Stimulated activated naive B cell treated with anti-CD40 and anti-IgM and Interleukin-4, amounts not matched to agents 10 μg/mL and 1 μg/mL and 100 μg/mL, for 72 hours (primary cell): Measurements from ENCODE around the gene TMEM101.

ENCODE experiments used
- ATAC-seq, 2 donors: fragments of 150-1000 bp; cut with Tn5 transposase; replicated peaks; 2 replicates each; pipeline ENCODE4 v1.10.0; 2021; ENCODE audit warnings: moderate library complexity in 1 of 2
- DNase-seq: peaks from one replicate; pipeline ENCODE4 v3.0.0; 2021
- H3K27ac Mint-ChIP-seq: one replicate; pipeline ENCODE4 v1.8.0; 2022; ENCODE audit warnings: mild to moderate bottlenecking, mixed read lengths
- H3K27me3 Mint-ChIP-seq, 2 donors: one replicate each; pipeline ENCODE4 v1.8.0; 2022; ENCODE audit warnings: mixed read lengths in 2 of 2
- H3K36me3 Mint-ChIP-seq, 2 donors: one replicate each; pipeline ENCODE4 v1.8.0; 2022; ENCODE audit warnings: mixed read lengths in 2 of 2, mild to moderate bottlenecking in 1 of 2
- H3K4me1 Mint-ChIP-seq, 2 donors: one replicate each; pipeline ENCODE4 v1.8.0; 2022; ENCODE audit warnings: mixed read lengths in 2 of 2, mild to moderate bottlenecking in 1 of 2
- H3K4me3 Mint-ChIP-seq, 2 donors: one replicate each; pipeline ENCODE4 v1.8.0; 2022; ENCODE audit warnings: mild to moderate bottlenecking in 2 of 2, mixed read lengths in 2 of 2, moderate library complexity in 1 of 2
- H3K9me3 Mint-ChIP-seq, 2 donors: one replicate each; pipeline ENCODE4 v1.8.0; 2022; ENCODE audit warnings: mixed read lengths in 2 of 2, mild to moderate bottlenecking in 1 of 2

Gene TMEM101

GRCh38 chr17:44010966-44011647 is 3.7 kb downstream of the TMEM101 start:
- Mint-ChIP-seq H3K4me3 (no peak overlapping the region), H3K36me3 (peaks cover 18 to 21% of the 10 kb centered on the region in 2 donors), H3K27me3 (peaks cover 3 to 4% of the 10 kb centered on the region in 2 donors), H3K4me1 (peaks cover 33 to 53% of the 10 kb centered on the region in 2 donors), H3K27ac (no peak overlapping the region), H3K9me3 (no peaks in the 10 kb centered on the region)
- no peak for DNase-seq
- no peak for ATAC-seq

GRCh38 chr17:44008205-44008909 is 6.4 kb downstream of the TMEM101 start:
- Mint-ChIP-seq H3K4me1 (peaks cover 32 to 53% of the 10 kb centered on the region in 2 donors), H3K27me3 (peaks cover 18 to 20% of the 10 kb centered on the region in 2 donors), H3K4me3 (peak overlapping the region; percentile 74 to 86), H3K27ac (peak overlapping the region; percentile 1), H3K36me3 (peaks cover 15 to 17% of the 10 kb centered on the region in 2 donors), H3K9me3 (no peaks in the 10 kb centered on the region)
- ATAC-seq (no peak), DNase-seq (no peak)

- Mint-ChIP-seq H3K9me3 (no peaks in the 10 kb centered on the region), H3K36me3 (peaks cover 15 to 17% of the 10 kb centered on the region in 2 donors), H3K4me1 (peaks cover 32 to 48% of the 10 kb centered on the region in 2 donors), H3K27ac (peak overlapping the region; percentile 31), H3K27me3 (peaks cover 18 to 20% of the 10 kb centered on the region in 2 donors), H3K4me3 (peak overlapping the region; percentile 74 to 86)
- no peak for ATAC-seq
- no peak for DNase-seq
Observed at GRCh38 chr17:44007346-44008204, 7.2 kb downstream of the TMEM101 start.

- ATAC-seq = peak; percentile 85 to 90
- Mint-ChIP-seq H3K27ac (peak overlapping the region; percentile 94), H3K4me3 (peak overlapping the region; percentile 74 to 86), H3K9me3 (no peaks in the 10 kb centered on the region), H3K36me3 (peaks cover 15 to 17% of the 10 kb centered on the region in 2 donors), H3K4me1 (peaks cover 32 to 46% of the 10 kb centered on the region in 2 donors), H3K27me3 (peaks cover 20 to 26% of the 10 kb centered on the region in 2 donors)
- peak; percentile 81 for DNase-seq
Observed at GRCh38 chr17:44006598-44007345, 8.0 kb downstream of the TMEM101 start.

- Mint-ChIP-seq H3K27ac (peak overlapping the region; percentile 94), H3K4me3 (peak overlapping the region; percentile 74 to 86), H3K36me3 (peaks cover 11 to 12% of the 10 kb centered on the region in 2 donors), H3K4me1 (peaks cover 28 to 44% of the 10 kb centered on the region in 2 donors), H3K27me3 (peaks cover 25 to 30% of the 10 kb centered on the region in 2 donors), H3K9me3 (no peaks in the 10 kb centered on the region)
- ATAC-seq (peak; percentile 10 to 14), DNase-seq (no peak)
Observed at GRCh38 chr17:44006272-44006597, 8.5 kb downstream of the TMEM101 start.

- Mint-ChIP-seq H3K4me1 (peaks cover 26 to 38% of the 10 kb centered on the region in 2 donors), H3K36me3 (peaks cover 9 to 10% of the 10 kb centered on the region in 2 donors), H3K9me3 (no peaks in the 10 kb centered on the region), H3K4me3 (peak overlapping the region; percentile 74 to 86), H3K27ac (peak overlapping the region; percentile 94), H3K27me3 (peaks cover 25 to 30% of the 10 kb centered on the region in 2 donors)
- ATAC-seq (peak; percentile 16 to 32), DNase-seq (no peak)
Observed at GRCh38 chr17:44005527-44006271, 9.1 kb downstream of the TMEM101 start.

- peaks cover 25 to 30% of the 10 kb centered on the region in 2 donors for H3K27me3 Mint-ChIP-seq
- DNase-seq (no peak), ATAC-seq (no peak)
- H3K36me3 Mint-ChIP-seq = peaks cover 3 to 6% of the 10 kb centered on the region in 2 donors
- H3K4me3 Mint-ChIP-seq = peak overlapping the region; percentile 46 to 50
- no peaks in the 10 kb centered on the region for H3K9me3 Mint-ChIP-seq
- H3K4me1 Mint-ChIP-seq = peaks cover 24 to 36% of the 10 kb centered on the region in 2 donors
- H3K27ac Mint-ChIP-seq = peak overlapping the region; percentile 71
Observed at GRCh38 chr17:44004761-44005526, 9.8 kb downstream of the TMEM101 start.

- Mint-ChIP-seq H3K4me3 (peak within 1 kb of the TSS; percentile 46 to 50), H3K9me3 (no peaks in the 10 kb centered on the region), H3K4me1 (peaks cover 24 to 36% of the 10 kb centered on the region in 2 donors), H3K36me3 (peaks cover 0 to under 1% of the 10 kb centered on the region in 2 donors), H3K27ac (peak within 1 kb of the TSS; percentile 71), H3K27me3 (peaks cover 26 to 36% of the 10 kb centered on the region in 2 donors)
- DNase-seq = no peak
- ATAC-seq = no peak
Observed at GRCh38 chr17:44004077-44004760, 10.5 kb downstream of the TMEM101 start, which contains the start of gene NAGS. Gene NAGS (plus strand): TSS chr17:44004622. CDS start chr17:44004664, 42 bp downstream.

- Mint-ChIP-seq H3K27me3 (peaks cover 35 to 45% of the 10 kb centered on the region in 2 donors), H3K9me3 (no peaks in the 10 kb centered on the region), H3K4me3 (no peak overlapping the region), H3K36me3 (no peaks in the 10 kb centered on the region), H3K27ac (no peak overlapping the region), H3K4me1 (peaks cover 14 to 24% of the 10 kb centered on the region in 2 donors)
- DNase-seq (no peak), ATAC-seq (no peak)
Observed at GRCh38 chr17:44002141-44002848, 12.5 kb downstream of the TMEM101 start.

GRCh38 chr17:44001461-44001920 is 13.3 kb downstream of the TMEM101 start:
- no peak overlapping the region for H3K27ac Mint-ChIP-seq
- H3K4me3 Mint-ChIP-seq = no peak overlapping the region
- DNase-seq (no peak), ATAC-seq (no peak)
- no peaks in the 10 kb centered on the region for H3K9me3 Mint-ChIP-seq
- H3K4me1 Mint-ChIP-seq = peaks cover 10 to 16% of the 10 kb centered on the region in 2 donors
- H3K36me3 Mint-ChIP-seq = no peaks in the 10 kb centered on the region
- peaks cover 35 to 45% of the 10 kb centered on the region in 2 donors for H3K27me3 Mint-ChIP-seq

GRCh38 chr17:44000871-44001460 is 13.8 kb downstream of the TMEM101 start:
- no peak for ATAC-seq
- H3K36me3 Mint-ChIP-seq = no peaks in the 10 kb centered on the region

More at GRCh38 chr17:44000871-44001460, 13.8 kb downstream of the TMEM101 start:
- peaks cover 30 to 40% of the 10 kb centered on the region in 2 donors for H3K27me3 Mint-ChIP-seq
- no peak overlapping the region for H3K4me3 Mint-ChIP-seq
- peaks cover 5 to 10% of the 10 kb centered on the region in 2 donors for H3K4me1 Mint-ChIP-seq
- H3K27ac Mint-ChIP-seq = no peak overlapping the region
- no peaks in the 10 kb centered on the region for H3K9me3 Mint-ChIP-seq
- no peak for DNase-seq
